HepG2 (cell line): Measurements from ENCODE around the gene LSMEM2. TPM values are rescaled to one million over a fixed set of nuclear protein-coding genes. Genes with fewer than 3 reads are reported as not detected.

ENCODE experiments used
- AGO2 ChIP-seq: fragments of 200-400 bp; formaldehyde crosslinking; optimal IDR thresholded peaks from 2 replicates; pipeline ENCODE3; 2017; ENCODE audit warnings: mild to moderate bottlenecking, low read depth, low read length, moderate library complexity
- ARNT2 ChIP-seq: sonication (generic); formaldehyde crosslinking; IDR thresholded peaks from 2 replicates; pipeline ENCODE4 v1.8.0; 2022; ENCODE audit warnings: mild to moderate bottlenecking, low read depth, missing genetic modification reagents, moderate library complexity
- ATF7 ChIP-seq, 2 experiments: fragments of 450-650 bp in 1 of 2; sonication (generic) in 1 of 2; formaldehyde crosslinking in 1 of 2; IDR thresholded peaks; 2 replicates each; pipeline versions ENCODE4 v1.4.0 to v1.6.1; 2016 to 2020; ENCODE audit warnings: antibody characterized with exemption in 1 of 2, mild to moderate bottlenecking in 1 of 2, missing genetic modification reagents in 1 of 2
- DMAP1 ChIP-seq: IDR thresholded peaks from 2 replicates; pipeline ENCODE4 v1.6.1; 2016
- DNMT3B ChIP-seq: conservative IDR thresholded peaks from 2 replicates; pipeline ENCODE4 v1.6.1; 2016; ENCODE audit warnings: missing biosample characterization, control low read depth
- GATAD1 ChIP-seq: IDR thresholded peaks from 2 replicates; pipeline ENCODE4 v1.6.1; 2016; ENCODE audit warnings: missing genetic modification reagents, missing compliant biosample characterization
- IRX3 ChIP-seq: sonication (generic); formaldehyde crosslinking; IDR thresholded peaks from 2 replicates; pipeline ENCODE4 v1.8.1; 2023; ENCODE audit warnings: mild to moderate bottlenecking, low read depth, missing genetic modification reagents, borderline replicate concordance
- KDM2A ChIP-seq: sonication (generic); formaldehyde crosslinking; IDR thresholded peaks from 2 replicates; pipeline ENCODE4 v1.4.0; 2020; ENCODE audit warnings: low read depth, missing genetic modification reagents, borderline replicate concordance
- NCOA5 ChIP-seq: sonication (generic); formaldehyde crosslinking; IDR thresholded peaks from 2 replicates; pipeline ENCODE4 v1.4.0; 2020; ENCODE audit warnings: missing genetic modification reagents
- NFRKB ChIP-seq: fragments of 450-650 bp; IDR thresholded peaks from 2 replicates; pipeline ENCODE4 v1.6.1; 2017
- PRPF4 ChIP-seq: fragments of 200-400 bp; formaldehyde crosslinking; IDR thresholded peaks from 2 replicates; pipeline ENCODE4 v1.6.1; 2016; ENCODE audit warnings: low read length, low read depth; ENCODE audit not compliant: poor library complexity, severe bottlenecking
- RXRB ChIP-seq: IDR thresholded peaks from 2 replicates; pipeline ENCODE4 v1.6.1; 2016; ENCODE audit warnings: borderline replicate concordance, missing genetic modification reagents, missing compliant biosample characterization
- SALL1 ChIP-seq: sonication (generic); formaldehyde crosslinking; IDR thresholded peaks from 2 replicates; pipeline ENCODE4 v1.8.0; 2022; ENCODE audit warnings: mild to moderate bottlenecking, missing genetic modification reagents
- ZFP41 ChIP-seq: sonication (generic); formaldehyde crosslinking; IDR thresholded peaks from 2 replicates; pipeline ENCODE4 v1.4.0; 2020; ENCODE audit warnings: mild to moderate bottlenecking, missing genetic modification reagents, borderline replicate concordance
- ZFP82 ChIP-seq: sonication (generic); formaldehyde crosslinking; IDR thresholded peaks from 2 replicates; pipeline ENCODE4 v1.5.1; 2020; ENCODE audit warnings: mild to moderate bottlenecking, missing genetic modification reagents, borderline replicate concordance
- ZKSCAN1 ChIP-seq: fragments of 150-350 bp; IDR thresholded peaks from 2 replicates; pipeline ENCODE4 v1.6.1; 2014; ENCODE audit warnings: low read length
- ZNF282 ChIP-seq: fragments of 450-650 bp; IDR thresholded peaks from 2 replicates; pipeline ENCODE4 v1.6.1; 2018; ENCODE audit not compliant: partially characterized antibody
- polyA plus RNA-seq, 8 experiments: library from polyadenylated mRNA; depleted of rRNA in 3 of 8; stranded (reverse) in 7 of 8; unstranded in 1 of 8; fragments of >200 nt; fragmentation: Illumina TruSeq in 4 of 8; extraction: Trizol in 4 of 8; gene quantifications; 2 replicates each; pipeline versions ENCODE4 v1.2.1 to v1.2.3, GENCODE V29; 2011 to 2016; ENCODE audit warnings: low read depth in 4 of 8, missing spikeins in 1 of 8, mixed read lengths in 1 of 8; ENCODE audit not compliant: insufficient read depth in 1 of 8
- total RNA-seq, 5 experiments: library from RNA; depleted of rRNA; stranded (reverse); fragments of >200 nt; fragmentation: Illumina TruSeq; extraction: Trizol; gene quantifications; 2 replicates each; pipeline ENCODE4 v1.2.3, GENCODE V29; 2016; ENCODE audit warnings: low read depth in 1 of 5
- TF ChIP-seq, protein P1 (sequence below): sonication (generic); formaldehyde crosslinking; IDR thresholded peaks from 2 replicates; pipeline ENCODE4 v1.4.0; 2020; ENCODE audit warnings: missing genetic modification reagents
- TF ChIP-seq, protein P2 (sequence below): sonication (generic); formaldehyde crosslinking; IDR thresholded peaks from 2 replicates; pipeline ENCODE4 v1.4.0; 2020; ENCODE audit warnings: missing genetic modification reagents; ENCODE audit errors: not compliant biosample characterization
- TF ChIP-seq, protein P3 (sequence below): IDR thresholded peaks from 2 replicates; pipeline ENCODE4 v1.6.1; 2016; ENCODE audit warnings: missing compliant biosample characterization, missing genetic modification reagents, borderline replicate concordance
- TF ChIP-seq, protein P4 (sequence below): sonication (generic); formaldehyde crosslinking; IDR thresholded peaks from 2 replicates; pipeline ENCODE4 v1.4.0; 2020; ENCODE audit warnings: mild to moderate bottlenecking, missing genetic modification reagents, borderline replicate concordance
- TF ChIP-seq, protein P5 (sequence below): IDR thresholded peaks from 2 replicates; pipeline ENCODE4 v1.6.1; 2016; ENCODE audit warnings: mild to moderate bottlenecking

The LSMEM2 gene
- total and polyA plus RNA-seq, 2 of the 13 experiments (the other 11 are each of a cell fraction or from before 2014, with no cell fraction given): 0.07 to 0.41 TPM

DNA sequence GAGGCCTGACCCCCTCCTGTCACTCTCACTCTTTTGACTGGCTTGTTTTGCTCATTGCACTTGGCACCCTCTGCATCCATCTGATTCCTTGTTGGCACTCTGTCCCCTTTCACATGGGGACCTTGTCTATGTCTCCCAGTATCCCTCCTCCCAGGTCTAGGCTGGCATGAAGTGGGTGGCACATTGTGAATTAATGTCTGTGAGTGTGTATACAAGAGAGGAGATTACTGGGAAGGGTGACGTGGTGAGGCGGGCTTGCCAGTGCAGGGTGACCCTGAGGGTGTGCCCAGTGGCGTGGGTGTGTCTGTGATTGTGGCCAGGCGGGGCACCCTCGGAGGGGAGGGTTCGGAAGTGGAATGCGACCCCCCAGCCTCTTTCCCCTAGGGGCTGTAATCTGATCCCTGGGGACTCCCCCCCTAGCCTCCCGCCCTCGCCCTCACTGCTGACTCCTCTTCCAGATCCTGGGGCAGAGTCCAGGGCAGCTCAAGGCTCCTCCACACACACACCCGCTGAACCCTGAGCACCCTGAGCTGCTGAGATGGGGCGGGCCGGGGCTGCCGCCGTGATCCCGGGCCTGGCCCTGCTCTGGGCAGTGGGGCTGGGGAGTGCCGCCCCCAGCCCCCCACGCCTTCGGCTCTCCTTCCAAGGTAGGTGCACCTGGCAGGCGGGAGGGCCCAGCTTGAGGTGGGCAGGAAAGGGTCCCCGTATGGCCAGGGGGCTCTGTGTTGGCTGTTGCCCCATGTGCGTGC is 10.0 kb upstream of the LSMEM2 start, which contains the start of gene SEMA3B (continued):
- TF ChIP-seq, protein P1, sequence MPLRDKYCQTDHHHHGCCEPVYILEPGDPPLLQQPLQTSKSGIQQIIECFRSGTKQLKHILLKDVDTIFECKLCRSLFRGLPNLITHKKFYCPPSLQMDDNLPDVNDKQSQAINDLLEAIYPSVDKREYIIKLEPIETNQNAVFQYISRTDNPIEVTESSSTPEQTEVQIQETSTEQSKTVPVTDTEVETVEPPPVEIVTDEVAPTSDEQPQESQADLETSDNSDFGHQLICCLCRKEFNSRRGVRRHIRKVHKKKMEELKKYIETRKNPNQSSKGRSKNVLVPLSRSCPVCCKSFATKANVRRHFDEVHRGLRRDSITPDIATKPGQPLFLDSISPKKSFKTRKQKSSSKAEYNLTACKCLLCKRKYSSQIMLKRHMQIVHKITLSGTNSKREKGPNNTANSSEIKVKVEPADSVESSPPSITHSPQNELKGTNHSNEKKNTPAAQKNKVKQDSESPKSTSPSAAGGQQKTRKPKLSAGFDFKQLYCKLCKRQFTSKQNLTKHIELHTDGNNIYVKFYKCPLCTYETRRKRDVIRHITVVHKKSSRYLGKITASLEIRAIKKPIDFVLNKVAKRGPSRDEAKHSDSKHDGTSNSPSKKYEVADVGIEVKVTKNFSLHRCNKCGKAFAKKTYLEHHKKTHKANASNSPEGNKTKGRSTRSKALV (CRISPR knock-in tag): no peak
- no peak; the same call in 1 of the 2 replicates for TF ChIP-seq SALL1 (CRISPR knock-in tag)
- TF ChIP-seq ATF7 (IDR thresholded peaks at IDR 0.05): no peak
- TF ChIP-seq ATF7 (CRISPR knock-in tag; IDR thresholded peaks at IDR 0.05): no peak
- TF ChIP-seq ARNT2 (CRISPR knock-in tag): 0 out of 2 replicates have a peak, but pooled peaks have one; percentile 40
- TF ChIP-seq DMAP1 (CRISPR knock-in tag): no peak
- TF ChIP-seq IRX3 (CRISPR knock-in tag): no peak
- TF ChIP-seq, protein P2, sequence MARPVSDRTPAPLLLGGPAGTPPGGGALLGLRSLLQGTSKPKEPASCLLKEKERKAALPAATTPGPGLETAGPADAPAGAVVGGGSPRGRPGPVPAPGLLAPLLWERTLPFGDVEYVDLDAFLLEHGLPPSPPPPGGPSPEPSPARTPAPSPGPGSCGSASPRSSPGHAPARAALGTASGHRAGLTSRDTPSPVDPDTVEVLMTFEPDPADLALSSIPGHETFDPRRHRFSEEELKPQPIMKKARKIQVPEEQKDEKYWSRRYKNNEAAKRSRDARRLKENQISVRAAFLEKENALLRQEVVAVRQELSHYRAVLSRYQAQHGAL (CRISPR knock-in tag): no peak
- TF ChIP-seq, protein P3, sequence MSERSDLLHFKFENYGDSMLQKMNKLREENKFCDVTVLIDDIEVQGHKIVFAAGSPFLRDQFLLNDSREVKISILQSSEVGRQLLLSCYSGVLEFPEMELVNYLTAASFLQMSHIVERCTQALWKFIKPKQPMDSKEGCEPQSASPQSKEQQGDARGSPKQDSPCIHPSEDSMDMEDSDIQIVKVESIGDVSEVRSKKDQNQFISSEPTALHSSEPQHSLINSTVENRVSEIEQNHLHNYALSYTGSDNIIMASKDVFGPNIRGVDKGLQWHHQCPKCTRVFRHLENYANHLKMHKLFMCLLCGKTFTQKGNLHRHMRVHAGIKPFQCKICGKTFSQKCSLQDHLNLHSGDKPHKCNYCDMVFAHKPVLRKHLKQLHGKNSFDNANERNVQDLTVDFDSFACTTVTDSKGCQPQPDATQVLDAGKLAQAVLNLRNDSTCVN: no peak
- no peak for TF ChIP-seq DNMT3B
- TF ChIP-seq, protein P4, sequence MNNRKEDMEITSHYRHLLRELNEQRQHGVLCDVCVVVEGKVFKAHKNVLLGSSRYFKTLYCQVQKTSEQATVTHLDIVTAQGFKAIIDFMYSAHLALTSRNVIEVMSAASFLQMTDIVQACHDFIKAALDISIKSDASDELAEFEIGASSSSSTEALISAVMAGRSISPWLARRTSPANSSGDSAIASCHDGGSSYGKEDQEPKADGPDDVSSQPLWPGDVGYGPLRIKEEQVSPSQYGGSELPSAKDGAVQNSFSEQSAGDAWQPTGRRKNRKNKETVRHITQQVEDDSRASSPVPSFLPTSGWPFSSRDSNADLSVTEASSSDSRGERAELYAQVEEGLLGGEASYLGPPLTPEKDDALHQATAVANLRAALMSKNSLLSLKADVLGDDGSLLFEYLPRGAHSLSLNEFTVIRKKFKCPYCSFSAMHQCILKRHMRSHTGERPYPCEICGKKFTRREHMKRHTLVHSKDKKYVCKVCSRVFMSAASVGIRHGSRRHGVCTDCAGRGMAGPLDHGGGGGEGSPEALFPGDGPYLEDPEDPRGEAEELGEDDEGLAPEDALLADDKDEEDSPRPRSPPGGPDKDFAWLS (CRISPR knock-in tag): no peak
- TF ChIP-seq NCOA5 (CRISPR knock-in tag): no peak
- no peak for TF ChIP-seq ZNF282
- peak; percentile 83 for TF ChIP-seq AGO2
- TF ChIP-seq ZFP82: no peak
- TF ChIP-seq ZKSCAN1: no peak
- peak; percentile 15; the same call in 1 of the 2 replicates for TF ChIP-seq KDM2A (CRISPR knock-in tag)
- TF ChIP-seq ZFP41 (CRISPR knock-in tag): no peak
- no peak for TF ChIP-seq NFRKB
- TF ChIP-seq, protein P5, sequence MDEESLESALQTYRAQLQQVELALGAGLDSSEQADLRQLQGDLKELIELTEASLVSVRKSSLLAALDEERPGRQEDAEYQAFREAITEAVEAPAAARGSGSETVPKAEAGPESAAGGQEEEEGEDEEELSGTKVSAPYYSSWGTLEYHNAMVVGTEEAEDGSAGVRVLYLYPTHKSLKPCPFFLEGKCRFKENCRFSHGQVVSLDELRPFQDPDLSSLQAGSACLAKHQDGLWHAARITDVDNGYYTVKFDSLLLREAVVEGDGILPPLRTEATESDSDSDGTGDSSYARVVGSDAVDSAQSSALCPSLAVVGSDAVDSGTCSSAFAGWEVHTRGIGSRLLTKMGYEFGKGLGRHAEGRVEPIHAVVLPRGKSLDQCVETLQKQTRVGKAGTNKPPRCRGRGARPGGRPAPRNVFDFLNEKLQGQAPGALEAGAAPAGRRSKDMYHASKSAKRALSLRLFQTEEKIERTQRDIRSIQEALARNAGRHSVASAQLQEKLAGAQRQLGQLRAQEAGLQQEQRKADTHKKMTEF (CRISPR knock-in tag): peak; percentile 43; the same call in 1 of the 2 replicates
- peak; percentile 32; the same call in 1 of the 2 replicates for TF ChIP-seq GATAD1 (CRISPR knock-in tag)
- TF ChIP-seq PRPF4: no peak
- TF ChIP-seq RXRB (CRISPR knock-in tag): peak; percentile 48
